Stimulated activated CD8-positive, alpha-beta memory T cell treated with anti-CD3 and anti-CD28 coated beads, Interleukin-4, amount 100 ng/mL, for 24 hours (primary cell): Measurements from ENCODE around the gene CDKN3.
A peak's percentile ranks its signal among the peaks of the same experiment; 100 is the strongest.

Experiments used
- DNase-seq: peaks from one replicate; pipeline ENCODE4 v3.0.0-alpha.2; 2020; ENCODE audit warnings: low read depth

CDKN3 gene

GRCh38 chr14:54396493-54397335 is at the start of gene CDKN3:
TSS of gene CDKN3 (plus strand) at chr14:54397007. CDS start at chr14:54397069, 62 bp downstream.
- peak; percentile 96 for DNase-seq

DNA sequence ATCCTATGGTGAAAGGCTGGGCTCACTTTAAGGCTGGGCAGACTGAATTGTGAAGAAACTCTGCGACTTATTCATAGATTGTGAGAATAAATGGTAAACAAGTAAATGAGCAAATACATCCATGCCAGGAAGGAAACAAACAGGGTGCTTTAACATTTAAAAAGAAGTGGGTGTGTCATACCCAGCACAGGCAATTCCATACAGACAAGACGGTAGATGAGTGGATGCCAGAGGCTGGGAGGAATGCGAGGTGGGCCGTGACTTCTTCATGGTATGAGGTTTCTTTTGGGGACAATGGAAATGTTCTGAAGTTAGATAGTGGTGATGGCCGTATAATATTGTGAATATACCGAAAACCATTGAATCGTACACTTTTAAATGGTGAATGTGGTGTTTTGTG is 49.8 kb upstream of the CDKN3 start:
- no peak for DNase-seq

- DNase-seq: no peak
Measured at GRCh38 chr14:54348001-54348611, 48.7 kb upstream of the CDKN3 start.

- no peak for DNase-seq
Measured at GRCh38 chr14:54348923-54349620, 47.7 kb upstream of the CDKN3 start.

GRCh38 chr14:54349713-54350112 is 47.1 kb upstream of the CDKN3 start:
- DNase-seq: no peak

GRCh38 chr14:54350203-54350602 is 46.6 kb upstream of the CDKN3 start:
- DNase-seq: no peak

GRCh38 chr14:54353266-54353665 is 43.5 kb upstream of the CDKN3 start:
- DNase-seq: no peak

DNA sequence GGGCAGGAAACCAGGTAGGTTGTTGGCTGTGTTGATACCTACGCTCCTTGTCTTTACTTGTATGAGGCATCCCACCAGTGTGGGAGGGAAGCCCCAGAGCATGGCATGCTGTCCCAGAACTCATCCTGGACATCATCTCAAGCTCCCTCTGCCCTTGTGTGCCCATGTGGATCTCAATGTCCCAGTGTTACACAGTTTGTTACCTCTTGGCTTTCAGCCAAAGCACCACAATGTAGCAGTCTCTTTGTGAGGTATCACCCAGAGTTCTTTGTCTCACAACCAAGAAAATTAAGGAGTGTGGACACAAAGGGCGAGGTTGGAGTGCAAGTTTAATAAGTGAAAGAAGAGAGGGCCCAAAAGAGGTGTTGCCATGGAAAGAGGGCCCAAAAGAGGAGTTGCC is 43.1 kb upstream of the CDKN3 start:
- DNase-seq: no peak

- no peak for DNase-seq
Measured at GRCh38 chr14:54354096-54354495, 42.7 kb upstream of the CDKN3 start.

DNA sequence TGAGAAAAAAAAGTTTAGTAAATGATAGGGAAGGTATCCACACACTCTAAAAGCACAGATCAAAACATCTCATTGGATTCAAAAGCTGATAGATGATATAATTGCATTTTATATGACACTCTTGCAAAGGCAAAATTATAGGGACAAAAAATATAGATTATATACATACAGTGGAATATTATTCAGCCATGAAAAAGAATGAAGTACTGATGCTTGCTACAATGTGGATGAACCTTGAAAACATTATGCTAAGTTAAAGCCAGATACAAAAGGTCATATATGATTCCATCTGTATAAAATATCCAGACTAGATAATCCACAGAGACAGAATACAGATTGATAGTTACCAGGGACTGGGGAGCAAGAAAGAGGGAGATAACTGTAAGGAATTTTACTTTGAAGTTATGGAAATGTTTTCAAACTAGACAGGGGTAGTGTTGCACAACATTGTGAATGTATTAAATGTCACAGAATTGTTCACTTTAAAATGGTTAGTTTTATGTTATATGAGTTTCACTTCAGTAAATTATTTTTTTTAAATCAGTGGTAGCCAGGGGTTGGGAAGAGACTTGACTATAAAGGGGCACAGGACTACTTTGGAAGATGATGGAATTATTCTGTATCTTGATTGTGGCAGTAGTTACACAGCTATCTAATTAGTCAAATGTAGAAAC is 41.7 kb upstream of the CDKN3 start:
- DNase-seq: no peak

DNA sequence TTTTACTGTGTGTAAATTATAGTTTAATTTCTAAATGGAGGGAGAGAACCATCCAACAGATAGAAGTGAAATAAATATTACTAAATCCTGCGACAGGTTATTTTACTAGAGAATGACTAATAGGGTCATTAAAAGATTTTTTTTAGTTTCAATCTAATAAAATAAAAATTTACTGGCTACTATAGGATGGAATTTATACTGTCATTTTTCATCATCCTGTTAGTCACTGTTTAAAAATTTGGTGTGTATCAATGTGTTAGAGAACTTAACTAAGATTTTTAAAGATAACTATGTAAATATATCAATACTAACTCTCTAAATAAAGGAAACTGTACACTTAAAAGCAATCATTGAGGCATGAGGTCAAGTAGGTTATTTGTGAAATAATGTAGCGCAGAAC is 41.1 kb upstream of the CDKN3 start:
- DNase-seq: no peak

GRCh38 chr14:54356172-54356571 is 40.6 kb upstream of the CDKN3 start:
- DNase-seq: no peak

GRCh38 chr14:54360667-54361066 is 36.1 kb upstream of the CDKN3 start:
- no peak for DNase-seq

DNA sequence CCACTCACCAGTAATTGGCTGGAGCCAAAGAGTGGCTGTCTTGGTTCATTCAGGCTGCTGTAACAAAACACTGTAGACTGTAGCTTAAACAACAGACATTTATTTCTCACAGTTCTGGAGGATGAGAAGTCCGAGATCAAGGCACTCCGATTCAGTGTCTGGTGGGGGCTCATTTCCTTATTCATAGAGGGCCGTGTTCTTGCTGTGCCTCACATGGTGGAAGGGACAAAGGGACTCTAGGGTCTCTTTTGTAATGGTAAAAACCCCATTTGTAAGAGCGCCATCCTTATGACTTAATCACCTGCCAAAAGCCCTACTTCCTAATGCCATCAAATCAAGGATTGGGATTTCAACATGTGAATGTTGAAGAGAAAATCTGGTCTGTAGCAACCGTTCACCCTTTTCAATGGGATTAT is 34.7 kb upstream of the CDKN3 start:
- DNase-seq: no peak

- no peak for DNase-seq
Measured at GRCh38 chr14:54362759-54363437, 33.9 kb upstream of the CDKN3 start.

DNA sequence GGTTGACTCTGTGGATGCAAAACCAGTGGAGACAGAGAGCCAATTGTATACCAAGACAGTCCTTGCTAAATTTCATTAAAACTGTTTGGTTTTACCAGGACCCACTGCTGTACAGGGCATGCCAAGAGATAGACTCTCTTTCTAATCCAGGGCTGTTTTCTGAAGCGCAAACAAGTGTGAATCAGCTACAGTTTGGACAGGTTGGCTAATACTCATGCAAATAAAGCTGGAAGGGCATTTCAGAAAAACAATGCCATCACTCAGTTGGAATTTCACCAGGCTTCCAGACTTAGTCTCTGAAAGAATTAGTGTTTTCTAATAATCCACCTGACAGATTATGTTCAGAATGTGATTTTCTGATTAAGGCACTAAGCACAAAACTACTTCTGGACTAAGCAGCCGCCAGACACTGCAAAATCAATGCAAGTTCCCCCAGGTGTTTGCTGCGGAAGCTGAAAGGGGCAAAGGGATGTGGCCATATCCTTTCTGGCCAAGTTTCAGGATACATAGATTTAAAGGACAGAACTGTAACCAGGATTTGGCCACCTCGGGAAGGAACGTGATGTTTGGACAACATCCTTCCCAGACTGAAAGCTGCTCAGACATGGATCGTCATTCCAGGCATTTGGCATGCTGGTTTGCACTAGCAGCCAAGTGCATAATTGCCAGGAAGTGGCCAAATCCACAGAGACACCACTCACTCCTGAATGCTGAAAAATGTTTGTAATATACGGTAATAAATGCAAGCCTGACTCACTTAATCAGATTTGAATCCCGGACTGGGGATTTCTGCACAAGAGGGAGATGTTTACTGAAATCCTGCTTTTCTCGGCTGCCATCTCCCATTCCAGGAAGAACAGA is 32.0 kb upstream of the CDKN3 start:
- DNase-seq: no peak

- no peak for DNase-seq
Measured at GRCh38 chr14:54366736-54367735, 29.8 kb upstream of the CDKN3 start.

- DNase-seq: no peak
Measured at GRCh38 chr14:54368291-54368690, 28.5 kb upstream of the CDKN3 start.

GRCh38 chr14:54369343-54369742 is 27.5 kb upstream of the CDKN3 start:
- no peak for DNase-seq
